Liver (tissue), 9 donors: ENCODE results near the gene DNAJC15. TPM values are rescaled to one million over a fixed set of nuclear protein-coding genes. Genes with fewer than 3 reads are reported as not detected.

Experiments used
- DNase-seq: peaks from one replicate; pipeline ENCODE4 v3.0.0-alpha.2; 2017; ENCODE audit warnings: low spot score
- H3K27ac ChIP-seq, 2 donors: one replicate each; pipeline ENCODE4 v1.7.0; 2013; ENCODE audit warnings: inconsistent platforms in 2 of 2, low read length in 2 of 2, control low read depth in 1 of 2, low read depth in 1 of 2, mild to moderate bottlenecking in 1 of 2
- H3K27me3 ChIP-seq, 4 donors: one replicate each; pipeline versions ENCODE4 v1.6.1 to v1.7.0; 2013; ENCODE audit warnings: low read length in 3 of 4, inconsistent platforms in 1 of 4, mild to moderate bottlenecking in 1 of 4, moderate library complexity in 1 of 4; ENCODE audit not compliant: control insufficient read depth in 4 of 4, insufficient read depth in 4 of 4
- H3K36me3 ChIP-seq, 4 donors: one replicate each; pipeline versions ENCODE4 v1.6.1 to v1.7.0; 2013; ENCODE audit warnings: low read length in 3 of 4, mild to moderate bottlenecking in 3 of 4, low read depth in 1 of 4, moderate library complexity in 1 of 4; ENCODE audit not compliant: control insufficient read depth in 4 of 4, insufficient read depth in 3 of 4
- H3K4me1 ChIP-seq, 4 donors: one replicate each; pipeline versions ENCODE4 v1.6.1 to v1.7.0; 2013; ENCODE audit warnings: low read length in 3 of 4, mild to moderate bottlenecking in 3 of 4, moderate library complexity in 1 of 4; ENCODE audit not compliant: control insufficient read depth in 4 of 4, insufficient read depth in 4 of 4
- H3K4me3 ChIP-seq, 3 donors: one replicate each; pipeline versions ENCODE4 v1.6.1 to v1.7.0; 2013; ENCODE audit warnings: low read length in 3 of 3, control low read depth in 1 of 3, low read depth in 1 of 3, mild to moderate bottlenecking in 1 of 3
- H3K9ac ChIP-seq, 2 donors: one replicate each; pipeline ENCODE4 v1.7.0; 2013; ENCODE audit warnings: low read length in 2 of 2, mild to moderate bottlenecking in 2 of 2, moderate library complexity in 2 of 2, control low read depth in 1 of 2, low read depth in 1 of 2
- H3K9me3 ChIP-seq, 4 donors: one replicate each; pipeline versions ENCODE4 v1.6.1 to v1.7.0; 2013; ENCODE audit warnings: low read length in 3 of 4; ENCODE audit not compliant: control insufficient read depth in 4 of 4
- ATF3 ChIP-seq: IDR thresholded peaks from 2 replicates; pipeline ENCODE4 v1.6.1; 2016; ENCODE audit warnings: antibody characterized with exemption
- CTCF ChIP-seq: fragments of 150-350 bp; IDR thresholded peaks from 2 replicates; pipeline ENCODE4 v1.5.1; 2017; ENCODE audit warnings: improper control_type of control experiment, low read depth, low read length; ENCODE audit not compliant: missing input control
- EGR1 ChIP-seq, 2 donors: IDR thresholded peaks; 2 replicates each; pipeline ENCODE4 v1.6.1; 2016 to 2018; ENCODE audit warnings: antibody characterized with exemption in 2 of 2, low read depth in 2 of 2
- FOXA1 ChIP-seq: IDR thresholded peaks from 2 replicates; pipeline ENCODE4 v1.6.1; 2016; ENCODE audit warnings: antibody characterized with exemption
- FOXA2 ChIP-seq: IDR thresholded peaks from 2 replicates; pipeline ENCODE4 v1.6.1; 2016; ENCODE audit warnings: antibody characterized with exemption
- GABPA ChIP-seq, 2 donors: IDR thresholded peaks in 1 of 2; conservative IDR thresholded peaks in 1 of 2; 2 replicates each; pipeline ENCODE4 v1.6.1; 2016; ENCODE audit warnings: antibody characterized with exemption in 2 of 2, mild to moderate bottlenecking in 1 of 2, moderate library complexity in 1 of 2
- HNF4A ChIP-seq, 2 donors: conservative IDR thresholded peaks; 2 replicates each; pipeline ENCODE4 v1.6.1; 2016; ENCODE audit warnings: antibody characterized with exemption in 2 of 2, mild to moderate bottlenecking in 2 of 2
- HNF4G ChIP-seq: IDR thresholded peaks from 2 replicates; pipeline ENCODE4 v1.6.1; 2016; ENCODE audit warnings: antibody characterized with exemption
- JUND ChIP-seq, 2 donors: IDR thresholded peaks; 2 replicates each; pipeline ENCODE4 v1.6.1; 2016; ENCODE audit warnings: antibody characterized with exemption in 2 of 2
- MAX ChIP-seq: IDR thresholded peaks from 2 replicates; pipeline ENCODE4 v1.6.1; 2016; ENCODE audit warnings: antibody characterized with exemption
- RAD21 ChIP-seq, 2 donors: IDR thresholded peaks; 2 replicates each; pipeline ENCODE4 v1.6.1; 2016; ENCODE audit warnings: antibody characterized with exemption in 2 of 2, mild to moderate bottlenecking in 2 of 2
- REST ChIP-seq: IDR thresholded peaks from 2 replicates; pipeline ENCODE4 v1.6.1; 2016; ENCODE audit warnings: antibody characterized with exemption, mild to moderate bottlenecking
- RXRA ChIP-seq, 2 donors: IDR thresholded peaks; 2 replicates each; pipeline ENCODE4 v1.6.1; 2017 to 2018; ENCODE audit warnings: antibody characterized with exemption in 2 of 2, mild to moderate bottlenecking in 1 of 2
- SP1 ChIP-seq: IDR thresholded peaks from 2 replicates; pipeline ENCODE4 v1.6.1; 2018; ENCODE audit warnings: antibody characterized with exemption, mild to moderate bottlenecking
- TAF1 ChIP-seq: conservative IDR thresholded peaks from 2 replicates; pipeline ENCODE4 v1.6.1; 2016; ENCODE audit warnings: antibody characterized with exemption, mild to moderate bottlenecking
- YY1 ChIP-seq: IDR thresholded peaks from 2 replicates; pipeline ENCODE4 v1.6.1; 2016; ENCODE audit warnings: antibody characterized with exemption, mild to moderate bottlenecking
- ZBTB33 ChIP-seq: IDR thresholded peaks from 2 replicates; pipeline ENCODE4 v1.6.1; 2016; ENCODE audit warnings: antibody characterized with exemption
- WGBS: extraction: QIAGEN DNeasy Blood & Tissue Kit; methylation state at CpG from one replicate; pipeline ENCODE4 v1.1.7; 2013; 5-methylcytosine and 5-hydroxymethylcytosine counted together
- polyA plus RNA-seq, 2 donors: library from polyadenylated mRNA; stranded (reverse) in 1 of 2; unstranded in 1 of 2; fragments of 200-250 nt in 1 of 2; fragments of >200 nt in 1 of 2; fragmentation: Nextera tagmentation in 1 of 2; extraction: Ambion mirVana in 1 of 2; gene quantifications; one replicate each; pipeline versions ENCODE4 v1.2.1 to v1.2.3, GENCODE V29; 2013 to 2015
- total RNA-seq, 2 donors: library from RNA; depleted of rRNA; stranded (reverse); fragments of >200 nt; gene quantifications; one replicate each; pipeline ENCODE4 v1.2.3, GENCODE V29; 2014
- donor health status: healthy.
- donor health status: healthy.
- donor health status: healthy.
- donor health status: healthy.
- donor health status: healthy.

DNAJC15 gene
- total and polyA plus RNA-seq, 4 donors: 5.8 to 55.4 (median 14.0) TPM

GRCh38 chr13:43126420-43126819 is 103.0 kb downstream of the DNAJC15 start:
- Histone ChIP-seq H3K4me1 (no peaks in the 10 kb centered on the region), H3K27me3 (peaks cover 0 to 3% (median 0%) of the 10 kb centered on the region in 4 donors), H3K9me3 (no peaks in the 10 kb centered on the region), H3K27ac (no peak overlapping the region), H3K4me3 (no peak overlapping the region), H3K9ac (no peak overlapping the region), H3K36me3 (no peaks in the 10 kb centered on the region)
- 71% methylated on average over 4 of the region's 4 CpGs for WGBS
- no peak for DNase-seq
- TF ChIP-seq EGR1 (IDR thresholded peaks at IDR 0.05; ENCODE audit: low read depth in 2 of 2): no peak
- TF ChIP-seq HNF4G: no peak
- no peak for TF ChIP-seq RXRA (IDR thresholded peaks at IDR 0.05)
- TF ChIP-seq CTCF: no peak
- no peak for TF ChIP-seq FOXA2
- no peak for TF ChIP-seq ATF3
- TF ChIP-seq ZBTB33: no peak
- no peak for TF ChIP-seq FOXA1
- no peak for TF ChIP-seq TAF1
- no peak for TF ChIP-seq JUND (IDR thresholded peaks at IDR 0.05)
- TF ChIP-seq YY1: no peak
- no peak for TF ChIP-seq HNF4A (conservative IDR thresholded peaks at IDR 0.05)
- TF ChIP-seq REST: no peak
- TF ChIP-seq RAD21 (IDR thresholded peaks at IDR 0.05): no peak

- 73% methylated on average over 9 of the region's 9 CpGs for WGBS
- peaks cover 0 to 3% (median 0%) of the 10 kb centered on the region in 4 donors for H3K27me3 ChIP-seq
- no peak overlapping the region for H3K27ac ChIP-seq
- no peak for TF ChIP-seq FOXA1
- TF ChIP-seq ATF3: no peak
- no peak for TF ChIP-seq HNF4A (conservative IDR thresholded peaks at IDR 0.05)
- no peak for TF ChIP-seq TAF1
- no peak for TF ChIP-seq JUND (IDR thresholded peaks at IDR 0.05)
- TF ChIP-seq MAX: no peak
- TF ChIP-seq YY1: no peak
- TF ChIP-seq EGR1 (IDR thresholded peaks at IDR 0.05; ENCODE audit: low read depth in 2 of 2): no peak
- no peak for TF ChIP-seq GABPA (IDR thresholded peaks at IDR 0.05 in 1 of 2, conservative IDR thresholded peaks at IDR 0.05 in 1 of 2)
- TF ChIP-seq RXRA (IDR thresholded peaks at IDR 0.05): no peak
- TF ChIP-seq SP1: no peak
- no peak for TF ChIP-seq HNF4G
- TF ChIP-seq REST: no peak
These were observed 103.9 kb downstream of the DNAJC15 start for GRCh38 chr13:43127103-43127798.

More at GRCh38 chr13:43127103-43127798, 103.9 kb downstream of the DNAJC15 start:
- no peaks in the 10 kb centered on the region for H3K36me3 ChIP-seq
- no peaks in the 10 kb centered on the region for H3K4me1 ChIP-seq
- H3K9ac ChIP-seq: no peak overlapping the region
- H3K9me3 ChIP-seq: no peaks in the 10 kb centered on the region
- no peak overlapping the region for H3K4me3 ChIP-seq
- no peak for DNase-seq
